HAP-1 (cell line): ENCODE results near the gene TYMP.

Experiments used
- DNase-seq, 2 experiments: peaks; one replicate each; pipeline ENCODE4 v3.0.0-alpha.2; 2016 to 2020; ENCODE audit warnings: low spot score in 2 of 2
- H3K27me3 ChIP-seq: fragments of 250-450 bp; sonication (Bioruptor Pico); 2 replicates; pipeline ENCODE4 v1.5.1; 2020; ENCODE audit warnings: low read depth, mild to moderate bottlenecking, moderate library complexity
- H3K36me3 ChIP-seq: fragments of 250-450 bp; sonication (Bioruptor Pico); replicated peaks from 2 replicates; pipeline ENCODE4 v1.5.1; 2020; ENCODE audit warnings: mild to moderate bottlenecking
- H3K4me1 ChIP-seq: fragments of 250-450 bp; sonication (Bioruptor Pico); 2 replicates; pipeline ENCODE4 v1.5.1; 2020; ENCODE audit warnings: mild to moderate bottlenecking
- H3K4me3 ChIP-seq: fragments of 250-450 bp; sonication (Bioruptor Pico); 2 replicates; pipeline ENCODE4 v1.5.1; 2020; ENCODE audit warnings: mild to moderate bottlenecking, moderate library complexity
- H3K9me3 ChIP-seq: fragments of 250-450 bp; sonication (Bioruptor Pico); 2 replicates; pipeline ENCODE4 v1.5.1; 2020; ENCODE audit warnings: mild to moderate bottlenecking, moderate library complexity
- in situ Hi-C: fragments of 300-500 bp; cut with MboI; formaldehyde crosslinking; loops from 3 replicates; pipeline ENCODE4 v1.14.3; 2020; ENCODE audit warnings: low sequenced_read_pairs, inconsistent platforms, mixed read lengths

The TYMP gene

DNA sequence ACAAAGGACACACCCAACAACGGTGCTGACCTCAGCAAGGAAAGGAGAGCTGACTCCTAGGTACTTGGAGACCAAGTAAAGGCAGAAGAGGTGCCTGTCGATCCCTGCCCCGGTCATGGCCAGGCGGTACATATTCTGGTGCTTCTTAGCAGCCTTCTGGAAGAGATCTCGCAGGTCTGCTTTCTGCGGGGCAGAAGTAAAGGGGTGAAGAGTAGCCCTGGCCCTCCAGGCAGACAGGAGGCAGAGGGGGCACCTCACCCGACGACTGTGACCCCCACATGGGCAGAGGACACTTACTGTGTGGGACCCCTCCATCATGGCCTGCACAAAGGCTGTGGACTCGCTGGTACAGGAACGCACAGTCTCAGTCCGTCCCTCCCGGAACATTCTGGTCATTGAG, 41.0 kb upstream of the TYMP start:
- in situ Hi-C loops = no loop called here
- H3K9me3 ChIP-seq = no peaks in the 10 kb centered on the region
- DNase-seq = no peak
- H3K36me3 ChIP-seq = peaks cover 68% of the 10 kb centered on the region
- no peaks in the 10 kb centered on the region for H3K4me1 ChIP-seq
- no peak overlapping the region for H3K4me3 ChIP-seq
- no peaks in the 10 kb centered on the region for H3K27me3 ChIP-seq

DNA sequence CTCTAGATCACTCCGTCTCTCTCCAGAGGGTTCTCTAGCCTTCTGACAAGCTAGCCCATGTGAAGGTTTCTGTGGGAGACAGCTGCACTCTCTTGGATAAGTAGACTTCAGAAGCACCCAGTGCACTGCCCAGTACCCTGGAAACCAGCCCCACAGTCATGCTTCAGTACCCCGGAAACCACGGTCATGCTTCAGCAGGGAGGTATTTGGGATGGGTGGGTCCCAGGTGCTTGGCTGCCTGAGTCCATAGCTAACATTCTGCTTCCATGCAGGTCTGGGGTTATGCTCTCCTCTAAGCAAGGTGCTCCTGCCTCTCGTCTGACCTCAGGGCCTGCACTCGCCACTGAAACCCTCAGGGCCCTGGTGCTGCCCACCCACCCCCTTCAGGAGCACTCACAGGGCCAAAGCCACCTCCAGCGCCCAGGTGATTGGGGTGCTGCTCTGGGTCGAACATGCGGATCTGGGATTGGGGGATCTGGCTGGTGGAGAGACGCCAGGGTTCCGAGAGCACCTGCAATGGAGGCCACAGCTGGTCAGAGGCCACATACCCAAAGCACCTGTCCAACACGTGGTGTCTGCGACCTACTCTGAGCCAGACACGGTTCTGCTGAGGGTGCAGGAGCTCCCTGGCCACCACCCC, 40.2 kb upstream of the TYMP start:
- Histone ChIP-seq H3K4me3 (no peak overlapping the region), H3K9me3 (no peaks in the 10 kb centered on the region), H3K36me3 (peaks cover 63% of the 10 kb centered on the region), H3K4me1 (no peaks in the 10 kb centered on the region), H3K27me3 (no peaks in the 10 kb centered on the region)
- no peak for DNase-seq
- in situ Hi-C loops = no loop called here

DNA sequence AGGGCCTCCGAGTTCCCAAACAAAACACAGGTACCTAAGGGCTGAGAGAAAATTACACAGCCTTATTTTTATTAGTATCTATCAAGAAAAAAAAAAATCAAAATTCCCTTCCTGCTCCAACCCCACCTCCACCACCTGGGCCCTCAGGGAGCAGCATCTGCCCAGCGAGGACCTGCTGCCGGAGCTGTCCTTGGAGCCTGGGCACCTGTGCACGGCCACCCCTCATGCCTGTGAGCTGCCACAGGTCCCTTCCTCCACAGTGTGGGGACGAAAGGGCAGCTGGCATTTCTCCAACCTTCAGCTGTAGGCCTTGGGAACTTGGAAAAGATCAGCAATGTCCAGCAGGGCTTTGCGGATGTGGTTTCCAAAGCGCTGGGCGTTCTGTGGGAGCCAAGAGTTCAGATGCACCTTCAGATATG, 39.2 kb upstream of the TYMP start:
- Histone ChIP-seq H3K36me3 (peaks cover 57% of the 10 kb centered on the region), H3K27me3 (no peaks in the 10 kb centered on the region), H3K4me1 (no peaks in the 10 kb centered on the region), H3K4me3 (no peak overlapping the region), H3K9me3 (no peaks in the 10 kb centered on the region)
- in situ Hi-C loops = no loop called here
- DNase-seq = no peak

DNA sequence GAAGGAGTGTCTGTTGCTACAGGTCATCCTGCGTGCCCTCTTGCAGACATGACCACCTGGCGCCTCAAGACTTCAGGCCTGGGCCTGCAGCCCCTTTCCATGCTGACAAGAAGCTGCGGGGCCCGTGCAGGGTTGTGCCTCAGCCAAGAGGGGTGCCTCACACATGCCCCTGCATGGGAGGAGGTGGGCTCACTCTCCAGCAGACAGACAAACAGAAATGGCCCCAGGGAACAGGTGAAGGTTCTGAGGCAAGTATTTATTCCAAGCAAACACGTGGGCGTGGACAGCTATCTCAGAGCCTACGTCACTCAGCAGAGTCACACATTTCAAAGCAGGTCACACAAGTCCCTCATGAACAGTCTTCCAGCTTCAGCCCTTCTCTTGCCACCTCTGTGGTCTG, 38.8 kb upstream of the TYMP start:
- in situ Hi-C loops = no loop called here
- Histone ChIP-seq H3K4me1 (no peaks in the 10 kb centered on the region), H3K27me3 (no peaks in the 10 kb centered on the region), H3K36me3 (peaks cover 53% of the 10 kb centered on the region), H3K9me3 (no peaks in the 10 kb centered on the region), H3K4me3 (no peak overlapping the region)
- DNase-seq = no peak

DNA sequence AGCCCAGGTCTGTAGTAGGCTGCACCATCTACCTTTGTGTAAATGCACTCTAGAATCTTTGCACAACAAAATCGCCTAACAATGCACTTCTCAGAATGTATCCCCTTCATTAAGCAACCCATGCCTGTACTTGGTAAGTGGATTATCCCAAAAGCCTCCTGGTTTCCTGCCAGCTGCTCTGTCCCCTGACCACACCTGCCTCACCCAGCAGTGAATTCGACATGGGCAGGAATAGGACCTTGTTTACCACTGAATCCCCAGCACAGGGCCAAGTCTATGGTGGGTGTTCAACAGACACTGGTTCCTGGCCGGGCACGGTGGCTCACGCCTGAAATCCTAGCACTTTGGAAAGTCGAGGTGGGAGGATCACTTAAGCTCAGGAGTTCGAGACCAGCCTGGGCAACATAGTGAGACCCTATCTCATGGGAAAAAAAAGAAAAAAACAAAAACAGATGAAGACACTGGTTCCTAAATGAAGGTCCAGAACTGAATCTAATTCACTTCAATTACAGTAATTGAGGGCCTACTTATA, 38.0 kb upstream of the TYMP start:
- Histone ChIP-seq H3K4me3 (no peak overlapping the region), H3K36me3 (peaks cover 44% of the 10 kb centered on the region), H3K4me1 (0 out of 2 replicates have a peak, but pooled peaks cover 6% of the 10 kb centered on the region), H3K9me3 (no peaks in the 10 kb centered on the region), H3K27me3 (no peaks in the 10 kb centered on the region)
- no peak for DNase-seq
- in situ Hi-C loops = no loop called here

DNA sequence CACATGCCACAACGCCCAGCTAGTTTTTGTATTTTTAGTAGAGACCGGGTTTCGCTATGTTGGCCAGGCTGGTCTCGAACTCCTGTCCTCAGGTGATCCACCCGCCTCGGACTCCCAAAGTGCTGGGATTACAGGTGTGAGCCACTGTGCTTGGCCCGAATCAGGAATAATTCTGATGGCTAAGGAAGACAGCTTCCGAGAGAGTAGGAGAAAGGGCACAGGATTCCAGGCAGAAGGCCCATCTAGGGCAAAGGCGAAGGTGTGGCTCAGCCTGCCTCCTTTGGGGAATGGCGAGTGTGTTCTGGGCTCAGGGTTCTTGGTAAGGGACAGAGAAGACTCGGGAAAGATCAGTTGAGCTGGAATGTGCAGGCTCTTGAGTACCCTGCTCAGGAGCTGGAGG, 34.5 kb upstream of the TYMP start:
- no peaks in the 10 kb centered on the region for H3K9me3 ChIP-seq
- in situ Hi-C loops = no loop called here
- H3K4me3 ChIP-seq = no peak overlapping the region
- DNase-seq = no peak
- no peaks in the 10 kb centered on the region for H3K27me3 ChIP-seq
- peaks cover 9% of the 10 kb centered on the region for H3K36me3 ChIP-seq
- H3K4me1 ChIP-seq = 0 out of 2 replicates have a peak, but pooled peaks cover 6% of the 10 kb centered on the region

DNA sequence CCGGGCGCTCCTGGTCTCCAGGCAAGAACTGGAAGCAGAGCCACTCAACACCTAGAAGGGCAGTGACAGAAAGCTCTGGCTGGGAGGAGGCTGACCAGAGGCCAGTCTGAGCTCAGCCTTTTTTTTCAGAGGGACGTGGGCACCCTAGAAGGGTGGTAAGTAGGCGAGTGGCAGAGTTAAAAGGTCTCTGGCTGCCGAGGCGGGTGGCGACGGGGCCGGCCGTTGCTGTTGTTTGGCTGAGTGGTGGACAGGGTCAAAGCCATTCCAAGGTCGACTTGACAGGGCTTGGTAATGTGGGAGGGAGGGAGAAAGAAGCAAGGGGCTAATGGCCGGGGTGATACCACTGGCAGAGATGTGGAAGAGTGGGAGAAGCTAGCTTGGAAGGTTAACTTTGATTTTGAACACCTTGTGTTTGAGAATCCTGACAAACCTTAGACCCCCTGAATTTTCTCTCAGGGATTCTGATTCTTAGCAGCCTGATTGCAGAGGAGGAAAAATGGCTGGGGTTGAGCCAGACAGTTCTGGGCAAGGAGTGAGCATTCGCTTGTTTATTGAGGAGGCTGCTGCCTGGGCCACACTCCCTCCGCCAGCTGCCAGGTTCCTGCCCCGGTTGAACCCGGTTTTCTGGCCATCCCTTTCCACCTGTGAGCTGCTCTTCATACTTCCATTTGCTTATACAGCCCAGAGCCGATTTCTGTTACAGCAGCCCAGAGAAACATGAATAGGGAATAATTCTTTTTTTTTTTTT, 33.8 kb upstream of the TYMP start:
- peaks cover 2% of the 10 kb centered on the region; the same call in 1 of the 2 replicates for H3K36me3 ChIP-seq
- H3K4me3 ChIP-seq = peak overlapping the region; percentile 57
- no peak for DNase-seq
- 0 out of 2 replicates have a peak, but pooled peaks cover 6% of the 10 kb centered on the region for H3K4me1 ChIP-seq
- no peaks in the 10 kb centered on the region for H3K27me3 ChIP-seq
- in situ Hi-C loops = no loop called here
- no peaks in the 10 kb centered on the region for H3K9me3 ChIP-seq

DNA sequence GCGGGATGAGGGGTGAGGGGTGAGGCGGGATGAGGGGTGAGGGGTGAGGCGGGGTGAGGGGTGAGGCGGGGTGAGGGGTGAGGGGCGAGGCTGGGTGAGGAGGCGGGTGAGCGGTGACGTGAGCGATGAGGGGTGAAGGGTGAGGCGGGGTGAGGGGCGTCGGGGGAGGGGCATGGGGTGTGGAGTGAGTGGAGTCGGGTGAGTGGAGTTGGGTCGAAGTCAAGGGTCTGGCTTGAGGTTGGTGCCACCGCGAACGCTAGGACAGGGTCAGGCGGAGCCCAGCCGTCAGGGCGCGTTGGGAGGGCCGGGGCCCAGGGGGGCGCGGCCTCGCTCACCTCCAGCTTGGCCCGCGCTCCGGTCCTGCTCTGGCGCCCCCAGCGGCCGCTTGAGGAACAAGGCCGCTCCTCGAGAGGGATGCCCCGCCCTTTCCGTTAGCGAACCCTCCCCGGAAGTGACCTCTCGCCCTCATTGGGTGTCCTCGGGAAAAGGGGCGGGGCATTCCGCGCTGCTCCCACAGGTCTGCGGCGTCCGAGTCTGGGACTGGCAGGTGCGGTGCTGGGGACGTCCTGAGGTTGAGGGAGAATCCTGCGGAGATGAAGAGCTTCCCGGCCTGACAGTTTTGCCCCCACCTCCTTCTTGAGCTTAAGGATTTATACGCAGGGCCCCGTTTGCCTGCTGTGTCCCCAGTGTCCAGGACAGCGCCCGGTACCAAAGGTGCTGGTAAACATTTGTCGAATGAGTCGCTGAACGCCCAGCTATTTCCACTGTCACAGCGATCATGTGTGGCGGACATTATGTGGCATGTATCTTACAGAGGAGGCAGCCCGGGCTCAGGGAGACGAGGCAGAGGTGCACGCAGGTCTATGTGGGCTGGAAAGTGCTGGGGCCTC, 33.0 kb upstream of the TYMP start, which contains the start of gene SYCE3:
SYCE3 (minus strand) TSS at position 397 of the 890 bp plus-strand sequence. CDS start 6,514 bp downstream, outside the sequence.
- no peaks in the 10 kb centered on the region for H3K9me3 ChIP-seq
- in situ Hi-C loops = no loop called here
- 0 out of 2 replicates have a peak, but pooled peaks cover 6% of the 10 kb centered on the region for H3K4me1 ChIP-seq
- H3K36me3 ChIP-seq = no peaks in the 10 kb centered on the region
- H3K27me3 ChIP-seq = no peaks in the 10 kb centered on the region
- peak within 1 kb of the TSS; percentile 57 for H3K4me3 ChIP-seq
- peak; percentile 91 to 99 for DNase-seq

DNA sequence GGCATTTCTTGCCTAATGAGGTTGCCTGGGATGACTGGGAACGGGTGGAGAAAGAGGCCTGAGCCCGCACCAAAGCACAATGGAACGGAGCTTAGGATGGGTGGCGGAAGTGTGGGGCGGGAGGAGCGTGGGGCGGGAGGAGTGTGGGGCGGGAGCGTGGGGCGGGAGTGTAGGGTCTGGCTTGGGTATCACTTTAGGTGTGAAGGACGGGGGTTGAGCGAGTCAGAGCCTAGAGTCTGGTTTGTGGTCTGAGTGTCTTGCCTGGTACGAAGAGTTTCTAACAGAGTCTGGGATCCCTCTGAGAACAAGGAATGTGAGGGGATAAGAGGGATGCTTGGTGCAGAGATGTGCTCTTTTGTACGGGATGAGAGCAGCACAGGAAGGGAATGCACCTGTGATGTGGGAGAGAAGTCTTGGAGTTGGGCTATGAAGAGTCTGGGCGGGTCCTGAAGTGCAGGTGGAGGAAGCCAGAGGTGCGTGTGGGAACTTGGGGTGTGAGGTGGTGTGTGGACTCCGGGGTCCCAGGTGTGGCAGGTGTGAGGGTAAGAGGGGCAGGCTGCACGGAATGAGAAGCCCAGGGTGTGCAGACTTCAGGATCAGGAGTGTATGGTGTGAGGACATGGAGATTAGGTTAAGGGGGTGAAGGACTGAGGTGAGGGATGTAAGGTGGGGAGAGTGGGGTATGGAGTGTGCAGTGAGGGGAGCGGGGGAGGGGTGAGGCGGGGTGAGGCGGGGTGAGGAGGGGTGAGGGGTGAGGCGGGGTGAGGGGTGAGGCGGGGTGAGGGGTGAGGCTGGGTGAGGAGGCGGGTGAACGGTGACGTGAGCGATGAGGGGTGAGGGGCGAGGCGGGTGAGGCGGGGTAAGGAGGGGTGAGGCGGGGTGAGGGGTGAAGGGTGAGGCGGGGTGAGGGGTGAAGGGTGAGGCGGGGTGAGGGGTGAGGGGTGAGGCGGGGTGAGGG, 31.9 kb upstream of the TYMP start:
- 0 out of 2 replicates have a peak, but pooled peaks cover 6% of the 10 kb centered on the region for H3K4me1 ChIP-seq
- no peaks in the 10 kb centered on the region for H3K36me3 ChIP-seq
- in situ Hi-C loops = no loop called here
- no peak overlapping the region for H3K4me3 ChIP-seq
- DNase-seq = no peak
- H3K27me3 ChIP-seq = no peaks in the 10 kb centered on the region
- H3K9me3 ChIP-seq = no peaks in the 10 kb centered on the region

DNA sequence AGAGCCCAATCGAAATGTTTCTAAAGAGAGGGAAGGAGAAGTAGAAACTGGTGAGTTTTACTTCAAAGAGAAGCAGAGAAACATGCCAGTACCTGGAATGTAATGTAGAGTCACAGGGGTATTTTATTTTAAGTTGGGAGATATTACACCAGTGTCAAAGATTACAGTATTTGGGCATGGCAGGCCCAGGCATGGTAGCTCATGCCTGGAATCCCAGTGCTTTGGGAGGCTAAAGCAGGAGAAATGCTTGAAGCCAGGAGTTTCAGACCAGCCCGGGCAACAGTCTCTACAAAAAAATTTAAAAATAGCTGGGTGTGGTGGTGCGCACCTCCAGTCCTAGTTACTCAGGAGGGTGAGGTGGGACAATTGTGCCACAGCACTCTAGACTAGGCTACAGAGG, 30.2 kb upstream of the TYMP start:
- no peak for DNase-seq

DNA sequence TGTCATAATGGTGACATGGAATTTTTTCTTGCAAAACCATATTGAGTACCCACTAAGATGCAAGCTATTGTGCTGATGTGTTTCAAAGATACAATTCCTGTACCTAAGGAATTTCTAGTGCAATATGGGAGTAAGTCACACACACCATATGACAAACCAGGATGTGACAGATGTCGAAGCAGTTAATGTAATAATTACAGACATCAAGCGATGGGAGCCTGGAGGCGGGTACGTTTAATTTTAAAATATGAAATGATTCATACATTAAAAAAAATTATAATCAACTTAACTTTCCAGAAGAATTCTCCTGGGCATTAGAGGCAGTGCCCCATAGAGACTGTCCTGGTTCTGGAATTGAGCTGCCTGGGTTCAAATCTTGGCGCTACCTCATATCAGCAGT, 26.9 kb upstream of the TYMP start:
- Histone ChIP-seq H3K9me3 (no peaks in the 10 kb centered on the region), H3K27me3 (no peaks in the 10 kb centered on the region), H3K36me3 (no peaks in the 10 kb centered on the region), H3K4me3 (no peak overlapping the region), H3K4me1 (peaks cover 9% of the 10 kb centered on the region)
- DNase-seq = no peak
- in situ Hi-C loops = no loop called here

More for the DNA sequence above, 30.2 kb upstream of the TYMP start:
- Histone ChIP-seq H3K4me3 (no peak overlapping the region), H3K4me1 (peaks cover 15% of the 10 kb centered on the region), H3K9me3 (no peaks in the 10 kb centered on the region), H3K27me3 (no peaks in the 10 kb centered on the region), H3K36me3 (no peaks in the 10 kb centered on the region)
- in situ Hi-C loops = no loop called here

DNA sequence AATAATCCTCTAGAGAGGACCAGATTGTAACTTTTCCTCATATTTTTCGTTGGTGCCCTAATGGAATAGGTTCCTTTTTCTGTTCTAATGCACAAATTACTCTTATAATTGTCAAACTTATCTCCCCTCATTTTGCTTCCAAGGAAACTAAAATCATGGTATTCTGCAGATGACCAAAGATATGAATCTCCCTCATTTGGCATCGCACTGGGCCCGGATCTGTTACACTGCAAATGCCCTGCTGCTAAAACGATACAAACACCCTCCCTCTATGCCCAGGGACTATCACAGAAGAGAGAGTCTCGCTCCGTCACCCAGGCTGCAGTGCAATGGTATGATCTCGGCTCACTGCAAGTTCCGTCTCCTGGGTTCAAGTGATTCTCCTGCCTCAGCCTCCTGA, 23.5 kb upstream of the TYMP start:
- Histone ChIP-seq H3K9me3 (no peaks in the 10 kb centered on the region; the same call in 1 of the 2 replicates), H3K36me3 (no peaks in the 10 kb centered on the region), H3K27me3 (no peaks in the 10 kb centered on the region), H3K4me1 (peaks cover 9% of the 10 kb centered on the region), H3K4me3 (no peak overlapping the region)
- in situ Hi-C loops = no loop called here
- DNase-seq = no peak
